Stimulated activated CD8-positive, alpha-beta memory T cell treated with anti-CD3 and anti-CD28 coated beads, Interleukin-4, amount 100 ng/mL, for 1 hour (primary cell): ENCODE results near the gene FGR.

Experiments
- DNase-seq, 2 donors: peaks; one replicate each; pipeline ENCODE4 v3.0.0-alpha.2; 2020; ENCODE audit warnings: low read depth in 2 of 2, low spot score in 1 of 2

The FGR gene

GRCh38 chr1:27589841-27590426, 45.1 kb downstream of the FGR start:
- DNase-seq: no peak

DNA sequence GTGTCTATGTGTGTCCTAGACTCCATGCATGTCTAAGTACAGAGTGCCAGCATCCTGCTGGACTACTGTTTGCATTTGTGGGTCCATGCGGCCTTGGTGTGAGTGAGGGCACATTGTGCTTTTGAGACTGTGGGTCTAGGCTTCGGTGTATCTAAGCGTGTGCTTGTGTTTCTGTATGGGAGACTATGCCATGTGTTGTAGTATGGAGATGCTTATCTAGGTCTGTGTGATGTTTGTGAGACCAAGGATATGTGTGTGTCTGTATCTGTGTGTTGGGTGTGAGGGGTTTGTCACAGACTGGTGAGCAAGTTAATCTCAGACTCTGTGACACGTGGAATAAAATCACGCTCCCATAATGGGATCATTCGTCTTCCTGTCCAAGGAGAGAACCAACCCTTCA, 45.5 kb downstream of the FGR start:
- DNase-seq: no peak

DNA sequence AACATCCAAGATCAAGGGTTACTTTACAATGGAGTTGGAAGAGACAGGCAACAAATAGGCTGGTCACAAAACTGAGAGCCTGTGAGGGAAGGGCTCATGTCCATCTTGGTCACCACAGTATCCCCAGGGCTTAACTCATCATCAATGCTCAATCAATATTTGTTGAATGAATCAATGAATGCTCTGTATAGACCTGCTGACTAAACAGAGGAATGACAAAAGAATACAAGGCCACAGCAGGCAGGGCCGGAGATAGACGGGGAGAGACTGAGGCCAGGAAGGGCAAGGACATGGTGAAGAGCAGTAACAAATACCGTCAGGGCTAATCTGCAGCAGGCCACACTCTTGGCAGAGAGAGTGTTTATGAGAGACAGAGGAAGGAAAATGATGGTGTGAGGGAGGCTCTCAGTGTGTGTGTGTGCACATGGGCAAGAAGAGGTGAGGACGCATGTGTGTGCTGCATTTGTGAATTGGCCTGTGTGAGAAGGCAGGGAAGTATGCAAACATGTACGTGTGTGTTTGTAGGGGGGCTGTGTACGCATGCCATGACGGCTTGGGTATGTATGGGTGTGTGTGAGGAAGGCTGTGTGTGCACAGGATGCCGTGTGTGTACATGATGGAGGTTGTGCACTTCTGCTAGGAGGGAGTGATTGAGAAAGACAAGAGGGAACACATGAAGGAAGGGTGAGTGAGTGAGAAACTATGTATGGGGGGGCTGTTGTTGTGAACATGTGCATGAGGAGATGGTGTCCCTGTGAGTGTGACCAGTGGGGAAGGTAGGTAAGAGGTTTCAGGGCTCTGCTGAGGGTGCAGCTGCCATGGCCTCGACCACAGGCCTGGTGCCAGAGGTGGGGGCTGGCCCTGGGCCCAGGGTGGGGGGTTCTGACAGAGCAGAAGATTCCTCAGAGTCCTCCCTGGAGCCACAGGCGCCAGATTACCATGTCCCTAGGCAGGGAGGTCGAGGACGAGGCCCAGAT, 46.4 kb downstream of the FGR start:
- no peak for DNase-seq

GRCh38 chr1:27585684-27586083, 49.3 kb downstream of the FGR start:
- DNase-seq: no peak

- DNase-seq: no peak
These were observed 50.5 kb downstream of the FGR start for GRCh38 chr1:27584453-27584852.

- no peak for DNase-seq
These were observed 51.5 kb downstream of the FGR start for GRCh38 chr1:27583479-27583878.

- DNase-seq: no peak
These were observed 53.2 kb downstream of the FGR start for GRCh38 chr1:27581823-27582243.

DNA sequence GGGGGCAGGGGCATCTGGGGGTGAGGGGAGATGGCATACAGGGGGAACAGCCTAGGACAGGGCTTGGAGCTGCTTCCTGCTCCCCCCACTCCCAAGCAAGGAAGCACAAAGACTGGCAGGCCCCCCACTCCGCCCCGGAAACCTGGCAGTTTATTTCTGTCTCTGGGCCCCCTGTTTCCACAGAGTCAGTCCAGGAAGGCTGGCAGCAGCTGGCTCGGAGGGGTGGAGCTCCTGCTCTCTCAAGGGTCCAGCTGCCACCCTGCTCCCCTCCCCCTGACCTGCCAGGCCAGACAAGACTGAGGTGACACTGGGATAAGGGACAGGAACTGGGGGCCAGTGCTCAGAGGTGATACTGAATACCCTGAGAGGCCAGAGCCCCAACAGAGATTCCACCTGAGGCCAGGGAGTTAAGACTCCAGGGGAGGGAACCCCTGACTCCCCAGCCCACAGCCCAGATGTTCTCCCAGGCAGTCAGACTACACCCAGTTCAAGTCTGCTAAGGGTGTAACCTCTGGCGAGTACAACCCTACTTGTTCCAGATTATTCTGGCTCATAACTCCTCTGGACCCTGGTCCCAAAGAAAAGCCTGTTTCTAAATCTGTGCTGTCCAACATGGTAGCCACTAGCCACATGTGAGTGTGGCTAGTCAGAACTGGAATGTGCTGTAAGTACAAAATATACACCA, 57.3 kb downstream of the FGR start:
- DNase-seq: no peak

- DNase-seq: no peak
These were observed 58.2 kb downstream of the FGR start for GRCh38 chr1:27576806-27577227.

DNA sequence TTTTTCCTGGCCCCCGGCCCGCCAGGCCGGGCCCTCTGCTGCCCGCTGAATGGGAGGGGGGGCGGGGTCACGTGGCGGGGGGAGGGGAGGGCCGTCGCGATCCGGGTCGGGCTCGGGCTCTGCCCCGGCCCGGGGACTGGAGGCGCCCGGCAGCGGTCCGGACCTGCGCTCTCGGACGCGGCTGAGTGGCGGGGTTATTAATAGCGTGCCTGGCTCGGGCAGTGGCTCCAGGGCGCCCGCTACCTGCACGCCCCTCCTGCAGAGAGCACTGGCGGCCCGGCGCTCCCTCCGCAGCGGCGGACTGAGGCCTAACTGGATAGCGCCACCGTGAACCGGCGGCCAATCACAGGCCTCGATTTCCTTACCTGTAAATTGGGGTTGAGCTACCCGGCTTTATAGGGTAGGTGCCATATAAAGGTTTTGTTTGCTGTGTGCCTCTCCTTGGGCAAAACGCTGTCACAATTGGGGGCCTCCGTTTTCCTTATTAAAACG, 59.1 kb downstream of the FGR start:
- no peak for DNase-seq

GRCh38 chr1:27574871-27575831, 59.8 kb downstream of the FGR start:
- DNase-seq: no peak

DNA sequence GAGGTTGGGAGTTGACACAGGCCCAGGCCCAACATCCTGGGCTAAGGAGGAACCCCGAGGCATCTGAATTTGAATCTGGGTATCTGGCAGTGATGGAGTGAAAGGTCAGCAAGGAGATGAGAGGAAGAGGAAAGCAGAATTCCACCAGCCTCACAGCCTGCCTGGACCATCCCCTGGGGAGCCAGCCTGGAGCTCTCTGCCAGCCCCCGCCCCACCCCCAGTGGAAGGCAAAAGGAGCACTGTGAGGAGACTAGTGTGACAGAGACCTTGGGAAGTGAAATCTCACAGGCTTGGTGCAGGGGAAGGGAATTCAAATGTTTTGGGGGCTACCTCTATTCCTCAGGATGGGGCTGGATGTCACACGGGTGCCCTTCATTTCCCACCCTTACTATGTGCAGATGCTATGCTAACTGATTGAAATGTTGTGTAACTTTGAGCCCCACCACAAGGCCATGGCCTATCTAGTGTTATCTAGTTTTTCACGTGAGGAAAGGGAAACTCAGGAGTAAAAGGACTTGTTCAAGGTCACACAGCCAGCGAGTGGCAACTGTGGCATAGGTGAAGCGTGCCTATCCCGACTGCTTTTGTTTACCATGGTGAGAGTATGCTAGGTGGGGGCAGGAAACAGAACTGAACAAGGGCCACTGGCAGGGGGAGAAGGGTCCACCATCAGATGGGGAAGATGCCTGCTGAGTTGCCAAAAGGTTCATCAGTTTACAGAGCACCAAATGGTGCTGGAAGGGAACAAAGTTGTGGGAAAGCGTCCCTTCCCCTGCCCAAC, 60.8 kb downstream of the FGR start:
- DNase-seq: no peak

DNA sequence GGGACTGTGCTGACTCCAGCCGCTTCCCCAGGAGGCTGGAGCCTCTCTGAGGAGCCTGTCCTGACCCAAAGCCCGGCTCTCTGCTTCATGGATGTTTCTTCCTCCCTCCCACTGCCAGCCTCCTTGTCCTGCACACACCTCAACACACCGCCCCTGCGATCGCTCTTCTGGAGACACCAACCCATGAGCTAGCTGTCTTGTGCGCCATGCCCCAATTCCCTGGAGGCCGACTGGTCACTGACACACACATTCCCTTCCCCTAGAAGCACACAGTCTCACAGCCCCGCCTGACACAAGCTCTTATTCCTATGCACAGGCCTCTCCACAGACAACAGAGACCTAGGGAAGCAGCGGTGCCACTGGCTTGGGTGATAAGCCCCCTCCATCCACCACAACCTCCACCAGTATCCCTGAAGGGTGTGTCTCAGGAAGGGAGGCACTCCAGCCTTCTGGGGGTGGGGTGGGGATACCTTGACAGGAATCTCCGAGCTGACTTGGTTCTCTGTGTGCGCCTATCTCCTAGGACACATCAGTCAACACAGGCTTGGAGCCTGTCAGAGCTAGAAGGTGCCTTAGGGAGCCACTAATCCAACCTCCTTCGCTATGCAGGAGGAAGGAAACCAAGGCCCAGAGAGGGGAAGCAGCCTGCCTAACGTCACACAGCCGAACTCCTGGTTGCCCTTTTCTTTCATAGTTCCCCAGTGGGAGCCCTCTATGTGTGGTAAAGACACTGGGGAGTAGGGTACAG, 62.1 kb downstream of the FGR start:
- no peak for DNase-seq

- no peak for DNase-seq
These were observed 62.8 kb downstream of the FGR start for GRCh38 chr1:27572019-27572678.

DNA sequence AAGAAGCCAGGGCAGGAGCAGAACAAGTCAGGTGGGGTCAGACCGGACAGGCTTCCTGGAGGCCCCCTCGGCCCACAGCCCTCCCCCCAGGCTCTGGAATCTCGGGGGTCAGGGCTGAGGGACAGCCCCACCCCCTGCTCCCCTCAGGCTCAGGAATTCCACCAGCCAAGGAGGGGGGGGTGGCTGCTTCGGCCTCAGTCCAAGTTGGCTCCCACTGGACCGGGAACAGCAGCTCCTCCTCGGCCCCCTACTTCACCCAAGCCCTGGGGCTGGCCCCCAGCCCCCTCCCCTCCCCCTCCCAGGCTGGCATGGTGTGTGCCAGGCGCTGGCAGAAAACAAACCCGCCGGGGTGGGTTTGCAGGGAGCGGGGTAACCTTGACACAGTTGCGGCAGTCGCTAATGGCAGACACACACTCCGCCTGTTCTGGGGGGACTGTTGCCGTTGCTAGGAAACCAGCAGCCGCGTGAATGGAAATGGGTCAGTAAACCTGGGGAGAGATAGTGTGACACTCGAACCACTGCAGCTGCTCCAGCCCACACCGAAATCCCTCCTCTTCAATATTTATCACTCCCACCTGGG, 63.5 kb downstream of the FGR start:
- no peak for DNase-seq

DNA sequence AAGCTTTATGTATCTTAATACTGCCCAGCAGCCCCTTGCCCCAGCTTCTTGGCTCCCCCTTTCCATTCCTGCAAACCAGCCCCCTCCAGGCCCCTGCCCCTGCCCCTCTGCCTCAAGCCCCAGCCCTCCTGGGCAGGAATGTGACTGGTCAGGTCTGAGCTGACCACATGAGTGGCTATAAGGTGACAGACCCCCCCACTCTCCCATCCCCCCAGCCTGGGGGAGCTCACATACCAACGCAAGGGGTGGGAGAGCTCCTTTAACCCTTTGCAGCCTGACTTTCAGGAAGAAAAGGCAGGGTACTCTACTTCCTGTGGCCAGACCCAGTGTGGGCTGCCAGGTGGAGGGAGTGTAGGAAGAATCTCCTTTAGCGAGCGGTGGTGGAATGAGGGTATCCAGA, 64.2 kb downstream of the FGR start:
- DNase-seq: no peak

DNA sequence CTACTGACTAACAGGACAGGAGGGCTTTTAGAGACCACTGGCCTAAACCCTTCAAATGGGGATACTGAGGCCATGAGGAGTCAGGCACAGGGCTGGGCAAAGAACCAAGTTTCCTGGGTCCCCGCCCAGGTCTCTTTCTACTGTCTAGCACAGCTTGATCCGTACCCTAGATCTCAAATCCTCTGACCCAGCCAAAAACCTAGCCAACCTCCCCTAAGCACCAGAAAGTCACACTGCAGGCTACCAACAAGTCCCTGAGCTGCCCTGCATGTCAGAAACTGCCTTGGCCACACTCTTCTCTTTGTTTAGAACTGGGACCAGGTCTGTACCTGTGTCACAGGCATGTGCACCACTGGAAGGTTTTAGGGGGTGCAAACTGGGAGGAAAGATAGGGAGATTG, 64.6 kb downstream of the FGR start:
- DNase-seq: no peak
